Fibroblast of lung (primary cell): ENCODE data around the gene NLGN1. TPM values are rescaled to one million over a fixed set of nuclear protein-coding genes. Genes with fewer than 3 reads are reported as not detected.
"Not testable (repeated sequence)": the region's sequence is repeated elsewhere in the genome, so short reads cannot be mapped to it uniquely, and the experiment has no call there.

Source experiments
- DNase-seq, 2 donors: peaks; one replicate each; pipeline versions ENCODE4 v3.0.0 to v3.0.0-alpha.2; 2010; ENCODE audit warnings: low read depth in 2 of 2
- H2AFZ ChIP-seq: 2 replicates; pipeline ENCODE4 v1.5.1; 2012; ENCODE audit warnings: low read length, control low read depth, inconsistent platforms
- H3K27ac ChIP-seq: 2 replicates; pipeline ENCODE4 v1.5.1; 2011; ENCODE audit warnings: low read length, control low read depth; ENCODE audit not compliant: insufficient read depth
- H3K27me3 ChIP-seq: 2 replicates; pipeline ENCODE4 v1.5.1; 2011; ENCODE audit warnings: mild to moderate bottlenecking, low read length; ENCODE audit not compliant: control insufficient read depth, insufficient read depth
- H3K36me3 ChIP-seq: 2 replicates; pipeline ENCODE4 v1.5.1; 2011; ENCODE audit warnings: low read length; ENCODE audit not compliant: control insufficient read depth, insufficient read depth
- H3K4me1 ChIP-seq: 2 replicates; pipeline ENCODE4 v1.5.1; 2011; ENCODE audit warnings: low read length; ENCODE audit not compliant: control insufficient read depth, insufficient read depth; ENCODE audit errors: extremely low read depth
- H3K4me2 ChIP-seq: 2 replicates; pipeline ENCODE4 v1.5.1; 2011; ENCODE audit warnings: low read length, control low read depth; ENCODE audit not compliant: insufficient read depth; ENCODE audit errors: extremely low read depth
- H3K4me3 ChIP-seq, 4 experiments: fragments of 200-600 bp in 1 of 4; sonication (generic) in 1 of 4; replicated peaks in 1 of 4; 2 replicates each; pipeline ENCODE4 v1.5.1; 2011 to 2016; ENCODE audit warnings: low read length in 4 of 4, low read depth in 3 of 4, mild to moderate bottlenecking in 3 of 4, control low read depth in 2 of 4, inconsistent platforms in 1 of 4, mixed read lengths in 1 of 4; ENCODE audit not compliant: insufficient read depth in 1 of 4; ENCODE audit errors: control extremely low read depth in 1 of 4
- H3K79me2 ChIP-seq: 2 replicates; pipeline ENCODE4 v1.5.1; 2012; ENCODE audit warnings: mild to moderate bottlenecking, low read length, inconsistent platforms; ENCODE audit not compliant: control insufficient read depth, insufficient read depth
- H3K9ac ChIP-seq: 2 replicates; pipeline ENCODE4 v1.5.1; 2011; ENCODE audit warnings: mild to moderate bottlenecking, low read length, control low read depth; ENCODE audit not compliant: insufficient read depth
- H3K9me3 ChIP-seq: 2 replicates; pipeline ENCODE4 v1.5.1; 2012; ENCODE audit warnings: low read depth, low read length; ENCODE audit not compliant: control insufficient read depth, insufficient read depth
- H4K20me1 ChIP-seq: 2 replicates; pipeline ENCODE4 v1.5.1; 2011; ENCODE audit warnings: low read length; ENCODE audit not compliant: control insufficient read depth, insufficient read depth; ENCODE audit errors: extremely low read depth
- EZH2 ChIP-seq: IDR thresholded peaks from 2 replicates; pipeline ENCODE4 v1.5.1; 2012; ENCODE audit warnings: low read length, control low read depth, mild to moderate bottlenecking; ENCODE audit errors: missing control alignments
- polyA plus RNA-seq, 2 donors: library from polyadenylated mRNA; depleted of rRNA in 1 of 2; stranded (reverse) in 1 of 2; unstranded in 1 of 2; fragments of >200 nt; gene quantifications; 2 replicates each; pipeline ENCODE4 v1.2.1, GENCODE V29; 2011 to 2012; ENCODE audit warnings: missing spikeins in 1 of 2
- total RNA-seq: library from RNA; depleted of rRNA; stranded (reverse); fragments of >200 nt; gene quantifications from 2 replicates; pipeline ENCODE4 v1.2.1, GENCODE V29; 2014
- TF ChIP-seq, protein P1 (sequence below), 2 donors: IDR thresholded peaks in 1 of 2; conservative IDR thresholded peaks in 1 of 2; 1 replicate in 1 of 2; 2 replicates in 1 of 2; pipeline ENCODE4 v1.5.1; 2011 to 2012; ENCODE audit warnings: low read length in 2 of 2, control low read depth in 1 of 2, inconsistent platforms in 1 of 2, low read depth in 1 of 2, mild to moderate bottlenecking in 1 of 2

NLGN1 gene
- total and polyA plus RNA-seq, 2 donors (not counting 1 experiment from before 2014, with no cell fraction given), result 0.61 to 2.1 TPM

DNA sequence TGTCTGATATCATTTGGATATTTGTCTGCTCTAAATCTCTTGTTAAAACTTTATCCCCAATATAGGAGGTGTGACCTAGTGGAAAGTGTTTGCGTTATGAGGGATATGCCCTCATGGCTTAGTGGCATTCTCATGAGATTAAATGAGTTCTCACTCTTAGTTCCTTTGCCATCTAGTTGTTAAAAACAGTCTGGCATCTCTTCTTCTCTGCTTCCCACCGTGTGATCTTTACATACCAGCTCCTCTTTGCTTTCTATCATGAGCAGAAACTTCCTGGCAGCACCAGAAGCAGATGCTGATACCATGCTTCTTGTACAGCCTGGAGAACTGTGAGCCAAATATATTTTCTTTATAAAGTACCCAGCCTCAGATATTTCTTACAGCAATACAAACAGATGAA, 33.0 kb downstream of the NLGN1 start:
- H3K79me2 ChIP-seq, result no peaks in the 10 kb centered on the region
- no peaks in the 10 kb centered on the region for H4K20me1 ChIP-seq
- H3K9me3 ChIP-seq, result no peaks in the 10 kb centered on the region
- no peaks in the 10 kb centered on the region for H3K4me1 ChIP-seq
- TF ChIP-seq, protein P1, sequence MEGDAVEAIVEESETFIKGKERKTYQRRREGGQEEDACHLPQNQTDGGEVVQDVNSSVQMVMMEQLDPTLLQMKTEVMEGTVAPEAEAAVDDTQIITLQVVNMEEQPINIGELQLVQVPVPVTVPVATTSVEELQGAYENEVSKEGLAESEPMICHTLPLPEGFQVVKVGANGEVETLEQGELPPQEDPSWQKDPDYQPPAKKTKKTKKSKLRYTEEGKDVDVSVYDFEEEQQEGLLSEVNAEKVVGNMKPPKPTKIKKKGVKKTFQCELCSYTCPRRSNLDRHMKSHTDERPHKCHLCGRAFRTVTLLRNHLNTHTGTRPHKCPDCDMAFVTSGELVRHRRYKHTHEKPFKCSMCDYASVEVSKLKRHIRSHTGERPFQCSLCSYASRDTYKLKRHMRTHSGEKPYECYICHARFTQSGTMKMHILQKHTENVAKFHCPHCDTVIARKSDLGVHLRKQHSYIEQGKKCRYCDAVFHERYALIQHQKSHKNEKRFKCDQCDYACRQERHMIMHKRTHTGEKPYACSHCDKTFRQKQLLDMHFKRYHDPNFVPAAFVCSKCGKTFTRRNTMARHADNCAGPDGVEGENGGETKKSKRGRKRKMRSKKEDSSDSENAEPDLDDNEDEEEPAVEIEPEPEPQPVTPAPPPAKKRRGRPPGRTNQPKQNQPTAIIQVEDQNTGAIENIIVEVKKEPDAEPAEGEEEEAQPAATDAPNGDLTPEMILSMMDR (conservative IDR thresholded peaks at IDR 0.05 in 1 of 2, IDR thresholded peaks at IDR 0.05 in 1 of 2; ENCODE audit: low read depth in 1 of 2, low read length in 2 of 2), result no peak
- TF ChIP-seq EZH2, result no peak
- H3K9ac ChIP-seq, result no peak overlapping the region
- no peak overlapping the region for H3K4me2 ChIP-seq
- no peaks in the 10 kb centered on the region for H3K27me3 ChIP-seq
- DNase-seq, result no peak
- H2AFZ ChIP-seq, result no peak overlapping the region
- no peak overlapping the region for H3K4me3 ChIP-seq
- no peak overlapping the region for H3K27ac ChIP-seq
- H3K36me3 ChIP-seq, result no peaks in the 10 kb centered on the region

DNA sequence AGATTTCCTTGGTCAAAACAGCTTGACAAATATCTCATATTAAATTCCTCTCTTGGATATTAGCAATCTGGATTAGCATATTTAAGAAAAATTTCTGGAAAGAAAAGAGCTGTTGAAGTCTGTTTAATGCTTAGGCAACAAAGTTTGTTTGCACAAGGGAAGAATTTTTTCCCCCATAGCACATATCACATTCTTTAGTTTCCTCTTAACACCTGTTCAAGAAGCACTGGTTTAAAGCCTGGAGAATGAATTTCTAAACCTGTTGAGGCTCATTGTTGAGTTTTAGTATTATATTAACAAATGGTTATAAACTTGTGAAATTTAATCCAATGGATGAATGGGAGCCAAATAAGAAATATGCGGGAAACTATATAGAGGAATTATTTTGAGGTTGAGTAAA, 41.5 kb downstream of the NLGN1 start:
- no peak overlapping the region for H3K9ac ChIP-seq

DNA sequence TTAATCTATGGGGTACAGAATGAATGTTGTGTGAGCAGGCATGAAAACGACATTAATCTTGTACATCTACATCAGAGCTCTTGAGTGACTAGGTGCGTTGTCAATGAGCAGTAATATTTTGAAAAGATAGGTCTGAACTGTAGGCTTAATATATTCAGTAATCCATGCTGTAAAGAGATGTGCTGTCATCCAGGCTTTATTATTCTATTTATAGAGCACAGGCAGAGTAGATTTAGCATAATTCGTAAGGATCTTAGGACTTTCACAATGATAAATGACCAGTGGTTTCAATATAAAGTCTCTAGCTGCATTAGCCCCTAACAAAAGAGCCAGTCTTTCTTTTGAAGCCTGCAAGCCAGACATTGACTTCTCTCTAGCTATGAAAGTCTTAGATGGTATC, 43.0 kb downstream of the NLGN1 start:
- H3K36me3 ChIP-seq, result no peaks in the 10 kb centered on the region
- no peak overlapping the region for H3K9ac ChIP-seq
- no peaks in the 10 kb centered on the region for H3K4me1 ChIP-seq
- H3K9me3 ChIP-seq, result no peaks in the 10 kb centered on the region
- no peaks in the 10 kb centered on the region for H3K27me3 ChIP-seq
- H3K79me2 ChIP-seq, result no peaks in the 10 kb centered on the region
- DNase-seq, result no peak
- no peaks in the 10 kb centered on the region for H4K20me1 ChIP-seq
- no peak overlapping the region for H2AFZ ChIP-seq
- no peak overlapping the region for H3K4me3 ChIP-seq
- no peak for TF ChIP-seq EZH2
- TF ChIP-seq, protein P1 (conservative IDR thresholded peaks at IDR 0.05 in 1 of 2, IDR thresholded peaks at IDR 0.05 in 1 of 2; ENCODE audit: low read depth in 1 of 2, low read length in 2 of 2), result no peak
- no peak overlapping the region for H3K27ac ChIP-seq
- H3K4me2 ChIP-seq, result no peak overlapping the region

More for the DNA sequence above, 41.5 kb downstream of the NLGN1 start:
- Histone ChIP-seq H3K9me3 (no peaks in the 10 kb centered on the region), H3K27ac (no peak overlapping the region), H3K36me3 (no peaks in the 10 kb centered on the region), H3K79me2 (no peaks in the 10 kb centered on the region), H3K4me2 (no peak overlapping the region), H3K4me3 (no peak overlapping the region), H2AFZ (no peak overlapping the region), H3K4me1 (no peaks in the 10 kb centered on the region), H4K20me1 (no peaks in the 10 kb centered on the region), H3K27me3 (no peaks in the 10 kb centered on the region)
- no peak for DNase-seq
- TF ChIP-seq, protein P1 (conservative IDR thresholded peaks at IDR 0.05 in 1 of 2, IDR thresholded peaks at IDR 0.05 in 1 of 2; ENCODE audit: low read depth in 1 of 2, low read length in 2 of 2), result no peak
- no peak for TF ChIP-seq EZH2

DNA sequence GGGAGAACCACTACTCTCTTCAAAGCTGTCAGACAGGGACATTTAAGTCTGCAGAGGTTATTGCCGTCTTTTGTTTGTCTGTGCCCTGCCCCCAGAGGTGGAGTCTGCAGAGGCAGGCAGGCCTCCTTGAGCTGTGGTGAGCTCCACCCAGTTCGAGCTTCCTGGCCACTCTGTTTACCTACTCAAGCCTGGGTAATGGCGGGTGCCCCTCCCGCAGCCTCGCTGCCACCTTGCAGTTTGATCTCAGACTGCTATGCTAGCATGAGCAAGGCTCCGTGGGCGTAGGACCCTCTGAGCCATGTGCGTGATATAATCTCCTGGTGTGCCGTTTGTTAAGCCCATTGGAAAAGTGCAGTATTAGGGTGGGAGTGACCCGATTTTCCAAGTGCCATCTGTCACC, 54.0 kb downstream of the NLGN1 start:
- H2AFZ ChIP-seq, H3K36me3 ChIP-seq, H3K9ac ChIP-seq, DNase-seq, H3K4me3 ChIP-seq, H3K27me3 ChIP-seq, H3K4me2 ChIP-seq, H4K20me1 ChIP-seq, H3K27ac ChIP-seq, H3K9me3 ChIP-seq, H3K79me2 ChIP-seq, H3K4me1 ChIP-seq: not testable (repeated sequence)
